Common myeloid progenitor, CD34-positive (primary cell): Measurements from ENCODE around the gene OR6A2.
A peak's percentile ranks its signal among the peaks of the same experiment; 100 is the strongest.

ENCODE experiments used
- CTCF ChIA-PET: fragments of 350-600 bp; sonication (Branson Sonifier 250); formaldehyde crosslinking; loops from one replicate; lab custom pipeline; 2021; ENCODE audit warnings: antibody characterized with exemption; lab: Charles Lee
- POLR2A ChIA-PET: fragments of 350-600 bp; sonication (Branson Sonifier 250); formaldehyde crosslinking; loops from one replicate; lab custom pipeline; 2021; ENCODE audit warnings: antibody characterized with exemption; lab: Charles Lee
- DNase-seq, 3 donors: peaks; one replicate each; pipeline versions ENCODE4 v3.0.0 to v3.0.0-alpha.2; 2013
- H3K27ac ChIP-seq, 2 experiments: 1 replicate in 1 of 2; 2 replicates in 1 of 2; pipeline ENCODE4 v1.7.0; 2013; ENCODE audit warnings: inconsistent platforms in 2 of 2, low read length in 2 of 2, mild to moderate bottlenecking in 2 of 2, low read depth in 1 of 2, moderate library complexity in 1 of 2; ENCODE audit not compliant: severe bottlenecking in 2 of 2, insufficient read depth in 1 of 2, poor library complexity in 1 of 2
- H3K27me3 ChIP-seq, 5 experiments: replicated peaks in 2 of 5; 1 replicate in 3 of 5; 2 replicates in 2 of 5; pipeline versions ENCODE4 v1.6.1 to v1.7.0; 2013; ENCODE audit warnings: low read length in 4 of 5, mild to moderate bottlenecking in 2 of 5, moderate library complexity in 2 of 5, inconsistent platforms in 1 of 5; ENCODE audit not compliant: insufficient read depth in 5 of 5, control insufficient read depth in 4 of 5
- H3K36me3 ChIP-seq, 4 experiments: 1 replicate in 2 of 4; 2 replicates in 2 of 4; pipeline versions ENCODE4 v1.6.1 to v1.7.0; 2013; ENCODE audit warnings: low read length in 3 of 4, control low read depth in 1 of 4, mild to moderate bottlenecking in 1 of 4; ENCODE audit not compliant: control insufficient read depth in 4 of 4, insufficient read depth in 4 of 4
- H3K4me1 ChIP-seq, 4 experiments: 1 replicate in 3 of 4; 2 replicates in 1 of 4; pipeline versions ENCODE4 v1.6.1 to v1.7.1; 2013; ENCODE audit warnings: low read length in 3 of 4, mild to moderate bottlenecking in 3 of 4, control low read depth in 1 of 4, inconsistent platforms in 1 of 4, moderate library complexity in 1 of 4; ENCODE audit not compliant: control insufficient read depth in 4 of 4, insufficient read depth in 4 of 4; ENCODE audit errors: control extremely low read depth in 1 of 4
- H3K4me3 ChIP-seq, 7 experiments: 1 replicate in 4 of 7; 2 replicates in 3 of 7; pipeline versions ENCODE4 v1.5.1 to v1.7.0; 2013; ENCODE audit warnings: mild to moderate bottlenecking in 7 of 7, low read length in 6 of 7, moderate library complexity in 6 of 7, inconsistent platforms in 2 of 7, low read depth in 2 of 7, control low read depth in 1 of 7; ENCODE audit not compliant: insufficient read depth in 4 of 7, control insufficient read depth in 1 of 7; ENCODE audit errors: extremely low read depth in 1 of 7
- H3K9me3 ChIP-seq, 5 experiments: 1 replicate in 4 of 5; 2 replicates in 1 of 5; pipeline versions ENCODE4 v1.6.1 to v1.7.1; 2013; ENCODE audit warnings: low read length in 4 of 5, mild to moderate bottlenecking in 2 of 5, inconsistent platforms in 1 of 5, low read depth in 1 of 5, moderate library complexity in 1 of 5; ENCODE audit not compliant: control insufficient read depth in 4 of 5, insufficient read depth in 2 of 5; ENCODE audit errors: control extremely low read depth in 1 of 5
- WGBS: methylation state at CpG from one replicate; pipeline ENCODE4 v1.1.5; 2013; ENCODE audit not compliant: insufficient coverage; 5-methylcytosine and 5-hydroxymethylcytosine counted together

OR6A2 gene

DNA sequence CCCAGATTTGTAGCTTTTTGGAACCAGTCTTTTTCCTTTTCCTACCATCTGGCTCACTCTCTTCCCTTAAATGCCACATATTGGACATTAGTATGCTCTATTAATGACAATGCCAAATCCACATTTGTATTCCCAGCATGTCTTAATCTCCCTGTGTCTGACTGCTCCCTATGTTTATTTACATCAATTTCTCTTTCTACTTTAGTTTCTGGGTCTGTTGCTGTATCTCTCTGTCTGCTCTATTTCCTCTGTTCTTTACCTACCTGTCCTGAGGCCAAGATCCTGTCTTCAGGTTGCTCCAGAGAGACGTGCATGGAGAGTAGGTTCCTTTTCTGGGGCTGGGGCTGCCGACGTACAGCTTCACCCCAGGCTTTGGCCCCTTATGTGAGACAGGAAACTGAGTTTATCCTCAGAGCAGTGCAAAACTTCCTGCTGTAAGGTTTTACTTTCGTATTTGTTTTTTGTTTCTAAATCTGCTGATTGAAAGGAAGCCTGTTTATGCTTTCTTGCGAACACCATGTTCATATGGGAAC is 53.3 kb downstream of the OR6A2 start:
- CTCF ChIA-PET: interaction anchor here (1.0 to 14.8 kb wide), 8 partner anchors 8 to 50 kb away, joined by 3 to 273 read pairs (median 5); no protein-coding TSS in a partner anchor
- DNase-seq: peak; percentile 64 to 84 (median 76)
- H3K36me3 ChIP-seq: no peaks in the 10 kb centered on the region
- H3K27me3 ChIP-seq: no peaks in the 10 kb centered on the region
- 0% methylated on average over 4 of the region's 5 CpGs for WGBS
- H3K4me1 ChIP-seq: peaks cover 27 to 55% (median 36%) of the 10 kb centered on the region in 4 experiments
- peaks cover 0 to 2% (median 0%) of the 10 kb centered on the region in 5 experiments for H3K9me3 ChIP-seq
- peak overlapping the region in 6 of 7 experiments; percentile 44 to 67 (median 59) for H3K4me3 ChIP-seq
- H3K27ac ChIP-seq: peak overlapping the region; percentile 53 to 82
- POLR2A ChIA-PET: interaction anchor here (0.5 kb wide), 1 partner anchor 112 kb away, joined by 3 read pairs; no protein-coding TSS in a partner anchor

DNA sequence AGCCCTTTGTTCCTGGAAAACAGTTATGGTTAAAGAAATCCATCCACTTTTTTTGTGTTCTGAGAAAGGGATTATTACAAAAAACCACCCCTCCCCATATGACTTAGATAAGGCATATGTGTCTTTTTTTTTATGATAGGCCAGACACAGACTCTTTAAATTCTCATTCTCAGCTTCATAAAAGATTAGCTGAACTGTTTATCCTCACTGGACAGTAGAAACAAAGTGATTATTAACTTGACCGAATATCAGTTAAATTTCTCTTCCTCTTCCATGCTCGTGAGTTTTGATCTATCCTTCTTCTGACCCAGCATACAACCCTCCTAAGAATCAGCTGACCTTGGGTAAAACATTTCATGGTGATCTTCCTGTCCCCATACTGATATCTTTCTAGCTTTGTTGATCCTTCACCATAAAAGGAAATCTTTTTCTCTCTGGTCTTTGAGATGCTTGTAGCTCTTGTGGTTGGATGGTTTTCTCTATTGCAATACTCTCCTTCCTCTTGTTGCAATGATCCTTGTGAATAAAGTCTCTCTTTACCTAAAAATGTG is 53.9 kb downstream of the OR6A2 start:
- 6% methylated on average over 2 of the region's 2 CpGs for WGBS
- Histone ChIP-seq H3K36me3 (no peaks in the 10 kb centered on the region), H3K4me1 (peaks cover 27 to 55% (median 36%) of the 10 kb centered on the region in 4 experiments), H3K4me3 (peak overlapping the region in 6 of 7 experiments; percentile 44 to 67 (median 59)), H3K9me3 (no peaks in the 10 kb centered on the region), H3K27me3 (no peaks in the 10 kb centered on the region), H3K27ac (peak overlapping the region; percentile 53 to 82)
- ChIA-PET CTCF (interaction anchor here (1.0 to 14.8 kb wide), 6 partner anchors 9 to 49 kb away, joined by 3 to 273 read pairs (median 6); no protein-coding TSS in a partner anchor), POLR2A (interaction anchor here (0.6 kb wide), 1 partner anchor 319 kb away, joined by 4 read pairs; no protein-coding TSS in a partner anchor)
- DNase-seq: peak in 1 of 3 donors; percentile 31

DNA sequence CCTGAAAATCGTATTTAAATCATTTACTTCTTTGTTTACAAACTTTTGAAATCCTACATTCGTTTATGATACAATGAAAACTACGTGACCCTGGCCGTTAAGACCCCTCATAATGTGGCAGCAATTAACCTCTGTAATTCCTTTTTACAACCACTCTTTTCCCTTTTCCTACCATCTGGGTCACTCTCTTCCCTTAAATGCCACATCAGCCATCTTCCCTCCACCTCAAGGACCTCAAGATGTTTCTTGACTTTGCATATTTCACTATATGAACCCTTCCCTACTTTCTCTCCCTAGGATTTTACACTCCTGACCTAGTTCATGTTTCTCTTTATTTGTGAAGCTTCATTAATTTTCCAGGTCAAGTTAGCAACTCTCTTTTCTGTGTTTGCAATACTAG is 54.5 kb downstream of the OR6A2 start:
- Histone ChIP-seq H3K27me3 (no peaks in the 10 kb centered on the region), H3K4me1 (peaks cover 27 to 55% (median 36%) of the 10 kb centered on the region in 4 experiments), H3K4me3 (peak overlapping the region in 3 of 7 experiments; percentile 8 to 67 (median 61)), H3K27ac (peak overlapping the region; percentile 42 to 82), H3K9me3 (no peaks in the 10 kb centered on the region), H3K36me3 (no peaks in the 10 kb centered on the region)
- CTCF ChIA-PET: interaction anchor here (1.0 to 14.8 kb wide), 4 partner anchors 9 to 49 kb away, joined by 4 to 273 read pairs (median 10); no protein-coding TSS in a partner anchor
- WGBS: 64% methylated on average over 4 of the region's 4 CpGs
- POLR2A ChIA-PET: interaction anchor here (0.6 kb wide), 1 partner anchor 318 kb away, joined by 4 read pairs; no protein-coding TSS in a partner anchor
- DNase-seq: no peak

DNA sequence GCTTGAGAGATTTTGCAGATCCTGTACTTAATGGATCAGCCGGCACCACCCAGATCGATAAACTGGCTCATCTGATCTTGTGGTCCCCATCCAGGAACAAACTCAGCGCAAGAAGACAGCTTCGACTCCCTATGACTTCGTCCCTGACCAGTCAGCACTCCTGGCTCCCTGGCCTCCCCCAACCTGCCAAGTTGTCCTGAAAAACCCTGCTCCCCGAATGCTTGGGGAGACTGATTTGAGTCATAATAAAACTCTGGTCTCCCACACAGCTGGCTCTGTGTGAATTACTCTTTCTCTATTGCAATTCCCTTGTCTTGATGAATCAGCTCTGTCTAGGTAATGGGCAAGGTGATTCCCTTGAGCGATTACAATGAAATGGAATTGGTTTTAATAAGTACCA is 57.2 kb downstream of the OR6A2 start:
- no peak for DNase-seq
- no peak overlapping the region for H3K27ac ChIP-seq
- no peak overlapping the region for H3K4me3 ChIP-seq
- WGBS: 75% methylated on average over 5 of the region's 7 CpGs
- ChIA-PET CTCF (interaction anchor here (14.8 kb wide), 1 partner anchor 13 kb away, joined by 273 read pairs; no protein-coding TSS in a partner anchor), POLR2A (no interaction called here)
- no peaks in the 10 kb centered on the region for H3K36me3 ChIP-seq
- H3K27me3 ChIP-seq: no peaks in the 10 kb centered on the region
- no peaks in the 10 kb centered on the region for H3K9me3 ChIP-seq
- peaks cover 20 to 54% (median 32%) of the 10 kb centered on the region in 4 experiments for H3K4me1 ChIP-seq
